Endothelial cell of umbilical vein (primary cell): ENCODE measurements around the gene PDE4C.

Experiments used
- CTCF ChIP-seq, 2 donors: IDR thresholded peaks; 1 replicate in 1 of 2; 2 replicates in 1 of 2; pipeline ENCODE4 v1.5.1; 2011; ENCODE audit warnings: low read length in 2 of 2, mild to moderate bottlenecking in 2 of 2, moderate library complexity in 2 of 2, control low read depth in 1 of 2, inconsistent platforms in 1 of 2, low read depth in 1 of 2; ENCODE audit not compliant: insufficient read depth in 1 of 2; ENCODE audit errors: extremely low read depth in 1 of 2
- EZH2 ChIP-seq: IDR thresholded peaks from 2 replicates; pipeline ENCODE4 v1.6.1; 2012; ENCODE audit warnings: borderline replicate concordance, low read depth, mild to moderate bottlenecking, moderate library complexity, low read length, inconsistent platforms; ENCODE audit not compliant: severe bottlenecking
- MAX ChIP-seq: IDR thresholded peaks from 2 replicates; pipeline ENCODE4 v1.6.1; 2011; ENCODE audit not compliant: insufficient read depth, insufficient read length
- MYC ChIP-seq: IDR thresholded peaks from one replicate; pipeline ENCODE4 v1.6.1; 2011; ENCODE audit warnings: mild to moderate bottlenecking, low read depth, low read length
- POLR2A ChIP-seq: IDR thresholded peaks from 2 replicates; pipeline ENCODE4 v1.6.1; 2012; ENCODE audit warnings: low read depth, mild to moderate bottlenecking, control low read depth, low read length
- POLR2AphosphoS5 ChIP-seq: IDR thresholded peaks from 2 replicates; pipeline ENCODE4 v1.6.1; 2012; ENCODE audit warnings: low read depth, mild to moderate bottlenecking, control low read depth, low read length, moderate library complexity; ENCODE audit not compliant: insufficient read depth

- TF ChIP-seq MYC (no peak), POLR2AphosphoS5 (no peak), CTCF (IDR thresholded peaks at IDR 0.05; ENCODE audit: extremely low read depth in 1 of 2, insufficient read depth in 1 of 2, low read depth in 1 of 2, low read length in 2 of 2) (no peak), EZH2 (no peak), POLR2A (no peak), MAX (no peak)
Observed at GRCh38 chr19:18226956-18227780, 930 bp upstream of the PDE4C start.
